GM20431 (cell line): Measurements from ENCODE around the gene IMP3.

Source experiments
- in situ Hi-C: fragments of 300-500 bp; cut with MseI, MboI; formaldehyde crosslinking; loops from one replicate; pipeline ENCODE4 v1.15.0; 2020; ENCODE audit warnings: low sequenced_read_pairs; ENCODE audit not compliant: unreplicated experiment

The IMP3 gene

GRCh38 chr15:75590239-75590638 is 49.8 kb downstream of the IMP3 start:
- in situ Hi-C loops, result no loop called here
